Measurements from ENCODE around the gene DNAJC17. TPM values are rescaled to one million over a fixed set of nuclear protein-coding genes. Genes with fewer than 3 reads are reported as not detected.

DNAJC17 gene
- total RNA-seq, 1 experiment from 2014 or later: 39.3 TPM

GRCh38 chr15:40744815-40745152 lies 62.5 kb downstream of the DNAJC17 start:
- Histone ChIP-seq H3K4me1 (ENCODE audit: control insufficient read depth, insufficient read depth, low read length) (no peaks in the 10 kb centered on the region), H3K27me3 (ENCODE audit: control insufficient read depth, insufficient read depth, low read length) (no peaks in the 10 kb centered on the region), H3K9me3 (ENCODE audit: control insufficient read depth, insufficient read depth, low read depth, low read length) (no peaks in the 10 kb centered on the region), H3K27ac (ENCODE audit: low read length) (no peak overlapping the region), H3K4me3 (ENCODE audit: low read depth in 2 of 2, low read length in 2 of 2) (no peak overlapping the region), H3K36me3 (ENCODE audit: control insufficient read depth, insufficient read depth, low read length) (no peaks in the 10 kb centered on the region)
- ATAC-seq (no peak), DNase-seq (ENCODE audit: low read depth, low spot score) (no peak)
- TF ChIP-seq POLR2AphosphoS5 (IDR thresholded peaks at IDR 0.05; ENCODE audit: low read depth, low read length) (no peak), SIN3A (IDR thresholded peaks at IDR 0.05; ENCODE audit: borderline replicate concordance, insufficient read depth, low read depth, low read length) (no peak)
- ChIA-PET CTCF (interaction anchor here (1.0 kb wide), 1 partner anchor 176 kb away, joined by 3 read pairs; no protein-coding TSS in a partner anchor), POLR2A (interaction anchor here (0.7 to 0.9 kb wide), 2 partner anchors 193 to 220 kb away, joined by 5 to 7 read pairs; no protein-coding TSS in a partner anchor)
- BruUV-seq (replicated peaks): no TSS peak
- in situ Hi-C loops (cut with HindIII; ENCODE audit: low pct_unique_long_range_greater_than_20kb, low sequenced_read_pairs) (no loop called here), intact Hi-C loops (cut with micrococcal nuclease; ENCODE audit: unreplicated experiment) (no loop called here)

GRCh38 chr15:40743921-40744814 lies 63.1 kb downstream of the DNAJC17 start:
- Histone ChIP-seq H3K4me3 (ENCODE audit: low read depth in 2 of 2, low read length in 2 of 2) (no peak overlapping the region), H3K4me1 (ENCODE audit: control insufficient read depth, insufficient read depth, low read length) (no peaks in the 10 kb centered on the region), H3K36me3 (ENCODE audit: control insufficient read depth, insufficient read depth, low read length) (no peaks in the 10 kb centered on the region), H3K27me3 (ENCODE audit: control insufficient read depth, insufficient read depth, low read length) (no peaks in the 10 kb centered on the region), H3K27ac (ENCODE audit: low read length) (no peak overlapping the region), H3K9me3 (ENCODE audit: control insufficient read depth, insufficient read depth, low read depth, low read length) (no peaks in the 10 kb centered on the region)
- intact Hi-C loops (cut with micrococcal nuclease; ENCODE audit: unreplicated experiment): no loop called here
- ChIA-PET POLR2A (interaction anchor here (0.7 to 0.9 kb wide), 3 partner anchors 10 to 221 kb away, joined by 5 to 7 read pairs (median 5); no protein-coding TSS in a partner anchor), CTCF (interaction anchor here (0.7 to 1.0 kb wide), 3 partner anchors 176 to 234 kb away, joined by 3 to 7 read pairs (median 5); no protein-coding TSS in a partner anchor)
- no peak for ATAC-seq
- in situ Hi-C loops (cut with HindIII; ENCODE audit: low pct_unique_long_range_greater_than_20kb, low sequenced_read_pairs): no loop called here
- BruUV-seq (replicated peaks): no TSS peak
- TF ChIP-seq POLR2AphosphoS5 (IDR thresholded peaks at IDR 0.05; ENCODE audit: low read depth, low read length) (no peak), TCF7L2 (IDR thresholded peaks at IDR 0.05; ENCODE audit: low read depth, low read length) (no peak), SIN3A (IDR thresholded peaks at IDR 0.05; ENCODE audit: borderline replicate concordance, insufficient read depth, low read depth, low read length) (no peak), CTCF (IDR thresholded peaks at IDR 0.05) (no peak; the same call in 1 of the 2 replicates), REST (IDR thresholded peaks at IDR 0.05; ENCODE audit: insufficient read depth in 1 of 2, low read depth in 2 of 2, low read length in 1 of 2) (no peak)
- no peak for DNase-seq (ENCODE audit: low read depth, low spot score)
